SHP77 (cell line): Measurements from ENCODE around the gene ITGA5.

ENCODE experiments used
- DNase-seq, 2 experiments: peaks; one replicate each; lab custom pipeline; 2025; lab: John Stamatoyannopoulos, UW

The ITGA5 gene

DNA sequence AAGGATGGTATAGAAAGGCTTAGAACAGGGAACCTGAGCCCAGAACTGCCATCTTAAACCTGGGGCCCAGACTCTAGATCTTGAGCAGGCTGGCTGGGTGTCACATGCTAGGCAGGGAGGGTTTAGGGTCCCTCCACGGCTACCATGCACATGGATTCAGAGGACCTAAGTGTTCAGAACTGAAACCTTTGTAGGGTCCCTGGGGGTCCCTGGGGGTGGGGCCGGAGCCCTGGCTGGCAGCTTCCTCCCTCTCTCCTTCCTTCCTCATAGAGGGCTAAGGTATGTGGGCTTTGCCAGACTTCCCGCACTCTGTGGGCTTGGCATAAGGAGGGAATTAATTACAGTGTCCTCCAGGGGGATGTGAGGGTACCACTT is 29.9 kb downstream of the ITGA5 start:
- no peak for DNase-seq

GRCh38 chr12:54388237-54389133 is 30.6 kb downstream of the ITGA5 start:
- DNase-seq: no peak

DNA sequence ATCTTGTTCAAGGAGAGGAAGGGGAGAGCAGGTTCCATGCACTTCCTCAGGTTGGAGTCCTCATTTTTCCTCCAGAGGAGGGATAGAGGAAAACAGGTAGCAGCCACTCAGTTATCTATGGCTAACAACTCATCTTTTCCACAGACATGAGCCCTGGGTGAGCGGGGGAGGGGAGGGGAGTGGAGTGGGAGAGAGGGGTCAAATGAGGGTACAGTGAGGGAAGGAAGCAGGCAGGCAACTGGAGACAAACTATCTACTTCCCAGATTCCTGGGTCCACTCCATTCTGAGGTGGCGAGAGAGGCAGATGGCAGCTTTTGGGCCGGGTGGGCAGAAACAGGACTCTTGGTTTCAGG is 32.0 kb downstream of the ITGA5 start:
- no peak for DNase-seq

DNA sequence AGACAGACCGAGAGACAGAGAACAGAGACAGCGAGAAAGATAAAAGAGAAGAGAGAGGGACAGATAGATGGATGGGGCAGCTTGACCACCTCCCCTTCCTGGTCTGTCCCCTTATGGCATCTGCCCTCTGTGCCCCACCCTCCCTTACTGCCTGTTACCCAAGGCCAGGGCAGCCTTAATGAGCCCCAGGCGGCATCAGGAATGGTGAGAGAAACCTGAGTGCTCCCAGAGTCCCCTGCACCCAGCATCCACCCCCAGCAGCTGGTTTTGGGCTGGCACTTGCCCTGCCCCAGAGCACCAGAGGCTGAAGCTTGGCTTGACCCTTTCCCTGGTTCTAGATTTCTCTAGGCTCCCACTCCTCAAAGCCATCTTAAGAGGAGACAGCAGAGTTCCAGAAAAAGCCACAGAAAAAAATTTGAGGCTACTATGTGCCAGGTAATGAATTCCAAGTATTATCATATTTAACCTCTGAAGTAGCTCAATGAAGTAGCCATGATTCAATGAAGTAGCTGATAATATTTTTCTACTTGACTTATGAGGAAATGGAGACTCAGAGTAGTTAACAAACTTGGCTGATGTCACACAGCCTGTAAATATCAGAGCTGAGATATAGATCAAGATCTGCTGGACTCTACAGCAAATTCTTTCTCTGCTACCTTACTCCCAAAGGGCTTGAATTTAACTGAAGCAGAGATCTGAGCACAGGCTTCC is 32.5 kb downstream of the ITGA5 start:
- DNase-seq: no peak

DNA sequence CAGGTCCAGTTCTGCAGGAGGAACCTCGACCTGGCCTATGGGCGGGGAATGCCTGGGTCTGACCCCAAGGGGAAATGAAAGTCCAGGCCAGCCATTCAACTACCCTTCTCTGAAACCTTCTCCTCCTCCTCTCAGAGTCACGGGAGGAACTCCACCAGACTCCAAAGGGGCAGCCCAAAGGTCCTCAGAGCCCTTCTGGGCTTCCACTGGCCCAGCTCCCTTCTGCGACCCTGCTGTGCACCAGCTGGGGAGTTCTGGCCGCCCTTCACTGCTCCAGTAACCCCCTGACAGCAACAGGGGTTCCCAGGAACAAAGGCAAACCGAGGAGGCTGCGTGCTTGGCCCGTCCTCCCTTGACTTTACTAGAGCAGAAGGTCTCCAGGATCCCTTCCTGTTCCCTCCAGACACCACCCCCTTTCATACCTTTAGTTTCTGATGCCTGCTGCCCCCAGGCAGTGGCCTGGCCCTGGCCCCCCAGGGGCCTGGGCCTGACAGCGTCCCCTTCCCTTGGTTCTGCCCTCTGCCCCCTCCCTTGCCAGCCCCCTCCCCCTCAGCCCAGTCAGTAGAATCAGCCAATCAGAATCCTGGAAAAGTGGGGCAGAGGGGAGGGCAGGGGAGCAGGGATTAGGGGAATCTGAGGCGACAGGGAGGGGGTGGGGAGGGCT is 33.7 kb downstream of the ITGA5 start:
- DNase-seq: no peak

DNA sequence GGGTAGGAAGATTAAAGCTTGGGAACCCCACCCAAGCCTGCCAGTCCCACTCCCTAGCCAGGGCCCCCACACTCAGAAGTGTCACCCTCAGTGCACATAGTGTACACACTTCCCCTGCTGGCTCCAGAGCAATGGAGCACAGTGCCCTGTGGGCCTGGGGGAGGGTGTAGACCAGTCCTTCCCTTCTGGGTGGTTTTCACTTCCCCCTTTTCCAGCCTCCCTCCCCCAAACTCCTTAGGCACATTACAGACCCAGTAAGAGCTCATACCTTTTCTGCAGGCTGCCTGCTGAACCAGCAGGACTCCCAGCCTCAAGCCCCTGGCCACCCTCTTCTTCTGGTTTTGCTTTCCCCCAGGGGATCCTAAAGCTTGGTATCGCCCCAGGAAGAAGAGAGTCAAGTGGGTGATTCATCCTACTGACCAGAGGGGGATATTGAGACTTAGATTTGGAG is 34.5 kb downstream of the ITGA5 start, which contains the start of gene ZNF385A:
Gene ZNF385A, minus strand, starts transcription at position 143 of the 451 bp plus-strand sequence. CDS start 219 bp downstream, outside the sequence.
- no peak for DNase-seq

DNA sequence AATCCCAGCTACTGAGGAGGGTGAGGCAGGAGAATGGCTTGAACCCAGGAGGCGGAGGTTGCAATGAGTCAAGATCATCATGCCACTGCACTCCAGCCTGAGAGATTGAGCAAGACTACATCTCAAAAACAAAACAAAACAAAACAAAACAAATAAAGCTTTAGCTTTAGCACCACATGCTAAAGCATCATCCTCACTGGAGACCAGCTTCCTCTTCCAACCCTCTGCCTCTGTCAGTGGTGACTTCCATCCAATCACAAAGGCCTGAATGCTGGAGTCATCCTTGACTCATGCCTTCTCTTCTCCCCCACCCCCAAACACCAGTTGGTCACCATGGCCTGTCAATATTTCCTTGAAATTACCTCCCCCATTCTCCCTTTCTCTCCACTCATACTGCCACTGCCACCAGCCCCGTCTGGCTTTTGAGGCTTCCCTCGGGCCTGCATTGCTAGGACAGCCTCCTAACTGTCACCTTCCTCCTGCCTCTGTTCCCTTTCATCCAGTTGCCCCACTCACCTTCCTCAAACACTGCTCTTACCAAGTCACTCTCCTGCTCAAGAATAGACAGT is 35.9 kb downstream of the ITGA5 start:
- DNase-seq: no peak

GRCh38 chr12:54381136-54381535 is 37.9 kb downstream of the ITGA5 start:
- no peak for DNase-seq

DNA sequence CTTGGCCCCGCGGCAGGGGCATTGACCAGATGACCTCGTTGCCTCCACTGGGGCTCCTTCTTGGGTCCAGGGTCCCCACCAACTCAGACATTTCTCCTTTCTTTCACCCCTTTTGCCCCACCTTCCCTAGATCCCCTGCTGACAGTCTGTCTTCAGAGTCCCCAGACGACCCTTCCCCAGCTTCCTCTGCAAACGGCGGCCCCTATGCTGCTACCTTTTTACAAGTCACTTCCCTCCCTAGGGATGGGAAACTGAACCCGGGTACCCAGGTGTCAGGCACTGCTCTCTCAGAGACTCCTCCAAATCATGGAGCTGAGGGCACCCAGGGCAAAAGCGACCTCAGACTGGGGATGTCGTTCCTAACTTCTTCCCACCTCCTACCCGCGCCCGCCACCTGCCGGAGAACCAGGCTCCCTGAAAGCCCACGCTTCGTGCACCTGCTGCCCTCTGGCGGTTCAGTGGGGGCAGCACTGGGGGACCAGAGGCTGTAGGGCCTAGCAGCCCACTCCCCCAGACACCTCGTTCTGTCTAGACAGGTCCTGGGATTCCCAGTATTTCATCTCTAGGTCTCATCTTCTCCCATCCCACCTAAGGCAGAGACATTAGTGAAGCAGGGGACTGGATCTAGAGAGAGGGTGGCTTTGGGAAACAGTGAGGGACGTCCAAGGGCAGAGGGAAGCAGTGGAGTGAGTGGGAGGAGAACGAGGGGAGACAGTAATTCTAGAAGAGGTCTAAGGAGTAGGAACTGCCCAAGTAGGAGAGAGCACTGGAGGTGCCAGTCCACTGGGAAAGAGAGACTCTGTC is 39.5 kb downstream of the ITGA5 start:
- peak; percentile 88 to 89 for DNase-seq

DNA sequence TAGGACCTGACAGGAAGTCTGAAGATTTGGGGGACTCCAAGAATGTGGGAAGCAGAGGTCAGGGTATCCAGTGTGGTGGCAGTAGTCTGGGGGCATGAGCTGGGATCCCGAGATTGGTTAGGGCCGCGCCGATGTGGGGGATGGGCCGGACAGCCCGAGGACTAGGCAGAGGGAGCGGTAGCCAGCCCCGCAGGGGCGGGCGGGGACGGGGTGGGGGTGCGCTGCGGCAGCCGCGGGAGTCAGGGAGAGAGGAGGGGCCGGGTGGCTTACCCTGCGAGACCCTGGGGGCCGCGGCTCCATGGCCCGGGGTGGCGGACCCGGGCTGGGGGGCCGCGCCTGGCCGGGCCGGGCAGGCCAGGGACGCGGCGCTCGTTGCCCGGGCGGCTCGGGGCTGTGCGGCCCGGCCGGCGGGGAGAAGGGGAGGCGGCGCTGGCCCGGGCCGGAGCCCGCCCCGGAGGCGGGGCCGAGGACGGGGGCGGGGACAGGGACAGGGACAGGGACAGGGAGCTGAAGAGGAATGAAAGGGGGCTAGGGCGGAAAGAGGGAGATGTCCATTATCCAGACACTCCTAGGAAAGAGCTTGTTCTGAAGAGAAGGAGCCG is 40.2 kb downstream of the ITGA5 start:
- DNase-seq: peak; percentile 20 to 42

DNA sequence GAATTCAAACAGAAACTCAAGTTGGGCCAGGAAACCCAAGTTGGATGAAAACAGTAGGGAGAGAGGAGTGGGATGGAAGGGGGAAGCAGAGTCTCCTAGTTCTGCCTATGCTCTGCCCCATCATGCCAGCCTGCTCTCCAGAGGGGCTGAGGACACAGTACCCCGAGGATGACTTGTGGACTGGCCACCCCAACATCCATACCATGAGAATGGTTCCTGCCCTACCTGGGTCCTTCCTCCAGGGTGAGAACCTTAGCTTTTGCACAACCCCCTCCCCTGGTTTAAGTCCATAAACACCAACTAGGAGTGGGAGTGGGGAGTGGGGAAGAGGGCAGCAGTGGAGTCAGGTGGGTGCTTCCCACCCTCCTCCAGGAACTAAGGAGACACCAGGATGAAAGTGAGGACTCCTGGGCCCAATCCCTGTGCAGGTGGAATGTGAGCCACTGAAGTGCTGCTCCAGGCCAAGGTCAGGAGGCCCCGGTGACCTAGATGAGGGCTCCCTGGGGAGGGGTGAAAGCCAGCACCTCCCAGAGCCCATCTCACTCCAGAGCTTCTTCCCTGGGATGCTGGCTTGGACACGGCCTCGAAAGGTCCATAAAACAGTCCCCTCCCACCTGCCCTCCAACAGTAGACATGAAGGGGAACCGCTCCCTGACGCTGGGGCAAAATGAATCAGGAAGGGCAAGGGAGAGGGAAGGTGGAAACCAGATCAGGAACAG is 41.1 kb downstream of the ITGA5 start:
- no peak for DNase-seq

- no peak for DNase-seq
Measured at GRCh38 chr12:54377007-54377406, 42.1 kb downstream of the ITGA5 start.

DNA sequence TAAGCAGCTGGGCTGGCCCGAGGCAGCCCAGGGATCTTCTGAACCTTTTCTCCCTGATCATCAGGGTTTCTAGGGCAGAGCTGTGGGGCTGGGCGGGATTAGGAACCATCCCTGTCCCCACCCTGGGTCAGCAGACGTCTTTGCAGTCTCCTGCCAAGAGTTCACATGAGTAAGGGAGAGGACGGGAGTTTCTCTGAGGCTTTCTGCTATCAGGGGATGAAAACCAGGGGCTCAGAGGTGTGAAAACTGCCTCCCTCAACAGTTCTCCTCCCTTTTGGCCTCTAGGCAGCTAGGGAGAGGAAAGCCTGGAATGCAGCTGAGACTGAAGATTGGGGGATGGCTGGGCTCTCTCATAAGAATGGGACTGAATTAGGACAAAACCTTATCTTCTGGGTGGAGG is 42.5 kb downstream of the ITGA5 start:
- no peak for DNase-seq

GRCh38 chr12:54375259-54375579 is 43.8 kb downstream of the ITGA5 start:
- no peak for DNase-seq

GRCh38 chr12:54374562-54375258 is 44.4 kb downstream of the ITGA5 start:
- peak; percentile 88 to 91 for DNase-seq

GRCh38 chr12:54373649-54374561 is 45.2 kb downstream of the ITGA5 start:
- DNase-seq: no peak

DNA sequence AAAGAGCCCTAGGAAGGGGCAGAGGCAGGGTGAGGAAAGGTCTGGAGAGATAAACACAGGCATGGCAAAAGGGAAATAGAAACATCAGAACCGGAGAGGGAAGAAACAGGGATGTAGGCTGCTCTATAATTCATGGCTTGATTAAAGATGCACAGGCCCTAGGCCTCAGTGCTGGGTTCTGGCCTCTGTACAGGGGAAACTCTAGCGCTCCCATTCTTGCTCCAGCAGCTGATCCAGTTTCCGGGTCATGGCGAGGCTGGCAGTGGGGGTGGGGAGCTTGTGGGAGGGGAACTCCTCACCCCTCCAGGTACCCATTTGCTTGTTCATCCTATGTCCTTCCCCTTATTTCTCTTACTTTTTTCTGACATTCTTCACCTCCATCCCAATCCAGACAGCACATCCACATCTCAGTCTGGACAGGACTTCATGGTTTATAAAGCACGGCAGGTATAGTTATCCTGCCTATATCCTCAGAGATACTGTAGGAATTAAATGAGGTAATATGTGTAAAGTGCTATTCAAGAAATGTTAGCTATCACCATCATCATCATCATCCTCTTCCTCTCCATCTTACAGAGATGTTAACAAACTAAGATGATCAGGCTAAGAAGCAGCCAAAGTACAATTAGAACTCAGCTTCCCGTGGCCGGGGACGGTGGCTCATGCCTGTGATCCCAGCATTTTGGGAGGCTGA is 46.8 kb downstream of the ITGA5 start:
- DNase-seq: peak in 1 of 2 experiments; percentile 69
